Muscle of back (tissue), 11 donors: ENCODE results near the gene TPCN2. TPM values are rescaled to one million over a fixed set of nuclear protein-coding genes. Genes with fewer than 3 reads are reported as not detected.
A peak's percentile ranks its signal among the peaks of the same experiment; 100 is the strongest.
"Not testable (repeated sequence)": the region's sequence is repeated elsewhere in the genome, so short reads cannot be mapped to it uniquely, and the experiment has no call there.

ENCODE experiments used
- DNase-seq, 3 donors: peaks; one replicate each; pipeline versions ENCODE4 v3.0.0 to v3.0.0-alpha.2; 2013
- polyA plus RNA-seq, 10 donors: library from polyadenylated mRNA; unstranded; fragments of 120-200 nt; gene quantifications; one replicate each; pipeline ENCODE4 v1.2.1, GENCODE V29; 2013; ENCODE audit not compliant: insufficient read length in 10 of 10

The TPCN2 gene
- polyA plus RNA-seq, 10 donors: 5.8 to 10.4 (median 7.7) TPM

DNA sequence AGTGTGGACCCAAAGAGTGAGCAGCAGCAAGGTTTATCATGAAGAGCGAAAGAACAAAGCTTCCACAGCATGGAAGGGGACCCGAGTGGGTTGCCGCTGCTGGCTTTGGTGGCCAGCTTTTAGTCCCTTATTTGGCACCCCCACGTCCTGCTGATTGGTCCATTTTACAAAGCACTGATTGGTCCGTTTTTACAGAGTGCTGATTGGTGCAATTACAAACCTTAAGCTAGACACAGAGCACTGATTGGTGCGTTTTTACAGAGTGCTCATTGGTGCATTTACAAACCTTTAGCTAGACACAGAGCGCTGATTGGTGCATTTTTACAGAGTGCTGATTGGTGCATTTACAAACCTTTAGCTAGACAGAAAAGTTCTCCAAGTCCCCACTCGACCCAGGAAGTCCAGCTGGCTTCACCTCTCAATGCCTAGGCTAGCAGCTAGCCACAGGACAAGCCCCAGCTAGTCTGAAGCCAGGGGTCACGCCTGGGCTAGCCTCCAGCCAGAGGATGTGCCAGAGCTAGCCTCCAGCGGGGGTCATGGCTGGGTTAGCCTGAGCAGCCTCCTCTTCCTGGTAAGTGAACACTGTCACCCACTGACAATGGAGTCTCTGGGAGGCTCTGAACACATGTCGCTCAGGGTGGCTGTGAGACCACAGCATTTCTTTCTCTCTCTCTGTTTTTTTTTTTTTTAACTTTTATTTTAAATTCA, 100.8 kb downstream of the TPCN2 start:
- DNase-seq: not testable (repeated sequence)

DNA sequence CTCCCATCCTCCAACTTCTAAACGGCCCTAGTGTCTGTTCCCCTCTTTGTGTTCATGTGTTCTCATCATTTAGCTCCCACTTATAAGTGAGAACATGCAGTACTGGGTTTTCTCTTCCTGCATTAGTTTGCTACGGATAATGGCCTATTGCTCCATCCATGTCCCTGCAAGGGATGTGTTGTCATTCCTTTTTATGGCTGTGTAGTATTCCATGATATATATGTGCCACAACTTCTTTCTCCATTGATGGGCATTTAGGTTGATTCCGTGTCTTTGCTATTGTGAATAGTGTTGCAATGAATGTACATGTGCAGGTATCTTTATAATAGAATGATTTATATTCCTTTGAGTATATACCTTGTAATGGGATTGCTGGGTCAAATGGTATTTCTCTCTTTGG, 101.4 kb downstream of the TPCN2 start:
- no peak for DNase-seq

DNA sequence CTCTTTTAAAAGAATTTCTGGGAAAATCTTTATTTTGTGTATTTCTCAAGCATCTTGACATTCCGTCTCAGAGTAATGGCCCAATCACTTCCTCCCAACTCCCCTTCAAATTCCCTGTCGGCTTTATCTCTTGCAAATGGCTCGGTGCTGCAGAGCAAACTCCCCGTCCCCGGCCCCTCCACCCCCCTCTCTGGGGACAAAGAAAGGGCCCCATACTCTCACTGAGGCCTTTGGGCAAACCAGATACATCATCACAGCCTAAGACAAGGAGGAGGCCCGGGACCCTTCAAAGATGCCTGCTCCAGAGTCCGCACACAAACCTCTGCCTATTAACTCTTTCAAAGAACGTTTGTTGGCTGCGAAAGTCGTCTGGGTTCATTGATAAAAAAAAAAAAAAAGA, 103.1 kb downstream of the TPCN2 start:
- no peak for DNase-seq

DNA sequence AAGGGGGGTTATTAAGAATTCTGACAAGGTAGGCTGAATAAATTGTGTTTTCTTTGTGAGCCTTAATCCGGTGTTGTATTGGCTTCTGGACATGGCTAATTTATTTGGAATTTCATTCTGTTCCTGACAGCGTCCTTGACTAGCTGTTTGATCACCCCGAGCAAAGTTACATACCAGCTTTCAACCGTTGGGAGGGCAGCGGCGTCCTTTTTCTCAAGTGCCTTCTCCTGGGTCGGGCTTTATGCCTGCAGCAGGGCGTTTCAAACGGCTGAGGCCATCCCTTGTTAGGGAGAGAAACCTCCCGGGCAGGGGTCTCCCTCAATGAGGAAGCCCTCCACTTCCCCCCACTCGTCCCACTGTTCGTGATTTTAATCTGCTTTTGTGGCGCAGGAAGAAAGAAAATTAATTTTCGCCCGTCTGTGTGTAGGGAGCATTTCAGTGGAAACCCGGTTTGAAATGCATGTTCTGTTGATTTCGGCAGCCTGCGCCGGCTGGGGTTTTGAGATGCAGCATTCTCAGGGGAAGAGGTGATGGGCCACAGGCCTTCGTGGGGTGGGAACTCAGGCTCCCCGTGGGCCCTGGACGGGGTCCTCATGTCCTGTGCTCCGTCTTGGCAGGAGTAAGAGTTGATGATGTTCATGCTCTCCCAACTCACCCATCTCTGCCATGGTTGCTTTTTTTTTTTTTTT, 104.1 kb downstream of the TPCN2 start:
- peak in 1 of 3 donors; percentile 36 for DNase-seq

DNA sequence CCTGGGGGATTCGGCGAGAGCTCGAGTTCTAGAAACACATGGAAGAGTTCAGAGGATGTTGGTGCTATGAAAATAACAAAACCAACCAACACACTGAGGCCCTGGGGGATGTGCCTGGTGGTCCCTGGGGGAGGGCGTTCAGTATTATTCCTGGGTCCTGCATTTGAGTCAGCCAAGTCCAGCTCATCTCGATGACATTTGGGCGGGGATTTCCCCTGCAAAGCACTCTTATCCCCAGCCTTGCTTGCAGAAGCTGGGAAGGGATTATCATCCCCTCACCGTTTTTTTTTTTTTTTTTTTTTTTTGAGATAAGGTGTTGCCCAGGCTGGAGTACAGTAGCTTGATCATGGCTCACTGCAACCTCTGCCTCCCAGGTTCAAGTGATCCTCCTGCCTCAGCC, 104.9 kb downstream of the TPCN2 start:
- no peak for DNase-seq

DNA sequence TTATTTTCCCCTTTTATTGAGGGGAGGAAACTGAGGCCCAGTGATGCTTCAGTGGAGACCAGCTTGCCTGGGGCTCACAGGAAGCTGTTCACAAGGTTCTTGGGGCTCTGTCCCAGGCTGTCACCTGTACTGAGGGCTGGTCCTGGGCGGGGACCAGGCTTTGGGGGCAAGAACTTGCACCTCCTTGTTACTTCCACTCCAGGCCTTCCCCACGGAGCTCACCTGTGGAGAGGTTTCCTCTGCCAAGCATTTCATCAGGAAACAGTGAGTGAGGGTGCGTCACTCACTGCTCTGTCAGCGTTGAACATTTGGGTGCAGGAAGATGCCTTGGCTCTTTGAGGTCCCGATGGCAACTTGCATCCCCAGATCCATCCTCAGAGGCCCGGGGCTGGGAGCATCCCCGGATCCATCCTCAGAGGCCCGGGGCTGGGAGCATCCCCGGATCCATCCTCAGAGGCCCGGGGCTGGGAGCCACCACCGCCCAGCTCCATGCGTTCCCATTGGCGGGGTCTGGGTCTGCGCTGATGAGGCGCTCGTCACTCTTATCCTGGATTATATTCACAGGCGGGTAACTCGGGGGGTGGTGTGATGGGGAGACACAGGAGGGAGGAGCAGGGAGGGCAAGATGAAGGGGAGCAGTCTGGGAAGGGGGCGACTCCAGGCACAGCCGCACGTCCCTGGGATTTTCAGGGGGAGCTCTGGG, 105.6 kb downstream of the TPCN2 start:
- no peak for DNase-seq

DNA sequence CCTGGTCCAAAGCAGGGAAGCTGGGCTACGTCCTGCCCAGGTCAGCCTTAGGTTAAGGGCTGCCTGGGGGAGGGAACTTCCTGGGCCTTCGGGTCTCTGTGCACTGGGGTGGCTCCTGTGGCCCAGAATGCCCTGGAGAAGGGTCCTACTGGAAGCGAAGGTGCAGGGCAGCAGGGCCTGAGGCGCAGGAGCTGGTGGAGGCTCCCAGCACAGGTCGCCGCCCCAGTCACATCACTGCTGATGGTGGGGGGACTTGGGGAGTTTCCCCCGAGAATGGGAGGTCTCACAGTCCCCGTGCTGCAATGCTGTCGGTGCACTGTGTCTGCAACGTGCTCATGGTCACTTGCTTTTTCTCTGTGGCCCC, 106.2 kb downstream of the TPCN2 start:
- no peak for DNase-seq

DNA sequence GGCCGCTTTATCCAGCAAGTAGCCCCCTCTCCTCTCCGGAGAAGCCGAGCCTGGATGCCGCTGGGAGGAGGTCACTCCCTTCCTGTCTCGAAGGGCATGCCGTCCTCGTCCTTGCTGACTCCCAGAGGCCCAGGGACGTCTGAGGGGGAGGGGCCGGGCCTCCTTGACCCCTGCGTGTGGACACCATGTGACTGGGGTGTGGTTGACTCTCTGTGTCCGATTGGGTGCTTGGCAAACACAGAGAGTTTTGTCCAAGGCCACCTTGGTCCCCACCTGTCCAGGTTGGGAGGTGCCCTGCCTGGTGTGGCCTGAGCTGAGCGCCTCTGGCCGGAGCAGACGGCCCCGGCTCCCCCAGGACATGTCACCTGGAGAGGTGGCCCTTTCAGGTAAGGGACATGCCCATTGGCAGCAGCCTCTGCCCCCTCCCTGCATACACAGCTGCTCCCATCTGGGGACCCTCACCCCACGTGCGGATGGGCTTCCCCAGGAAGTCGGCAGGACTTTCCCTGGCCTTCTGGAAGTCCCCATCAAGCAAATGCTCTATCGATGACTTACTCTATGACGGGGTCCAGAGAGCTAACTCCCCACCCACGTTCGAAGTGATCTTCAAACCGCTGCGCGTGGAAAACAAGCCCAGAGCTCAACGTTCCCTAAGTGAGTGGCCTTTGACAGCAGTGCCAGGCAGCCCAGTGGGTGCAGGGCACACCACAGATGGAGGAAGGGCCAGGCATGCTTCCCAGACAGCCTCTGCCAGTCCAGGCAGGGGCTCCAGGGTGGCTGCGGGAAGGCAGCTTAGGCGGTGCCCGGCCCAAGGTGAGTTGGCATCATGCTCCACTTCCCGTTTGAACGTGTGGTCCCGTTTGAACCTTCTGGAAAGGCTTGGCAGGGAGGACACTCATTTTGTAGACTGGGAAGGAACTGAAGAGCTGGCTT, 106.8 kb downstream of the TPCN2 start, which contains the start of gene SMIM38:
SMIM38 (plus strand) TSS at position 634 of the 933 bp plus-strand sequence. CDS start 1,912 bp downstream, outside the sequence.
- no peak for DNase-seq

DNA sequence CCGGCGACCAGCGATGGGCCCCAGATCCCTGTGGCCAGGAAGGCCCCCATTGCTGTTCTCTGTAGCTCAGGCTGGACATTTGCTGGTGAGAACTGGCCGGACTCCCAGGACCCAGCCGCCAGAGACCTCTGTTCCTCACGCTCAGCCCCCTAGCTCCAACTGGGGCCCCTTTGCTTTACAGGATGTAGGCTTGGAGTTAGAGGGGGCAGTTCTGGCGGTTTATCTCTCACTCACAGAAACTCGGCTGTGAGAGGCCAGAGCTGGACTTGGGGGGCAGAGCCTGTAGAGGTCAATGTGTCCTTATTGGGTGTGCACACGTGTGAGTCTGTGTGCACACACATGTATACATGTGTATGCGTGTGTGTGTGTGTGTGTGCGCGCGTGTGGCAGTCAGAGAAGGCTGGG, 107.5 kb downstream of the TPCN2 start:
- peak in 2 of 3 donors; percentile 38 to 84 for DNase-seq

DNA sequence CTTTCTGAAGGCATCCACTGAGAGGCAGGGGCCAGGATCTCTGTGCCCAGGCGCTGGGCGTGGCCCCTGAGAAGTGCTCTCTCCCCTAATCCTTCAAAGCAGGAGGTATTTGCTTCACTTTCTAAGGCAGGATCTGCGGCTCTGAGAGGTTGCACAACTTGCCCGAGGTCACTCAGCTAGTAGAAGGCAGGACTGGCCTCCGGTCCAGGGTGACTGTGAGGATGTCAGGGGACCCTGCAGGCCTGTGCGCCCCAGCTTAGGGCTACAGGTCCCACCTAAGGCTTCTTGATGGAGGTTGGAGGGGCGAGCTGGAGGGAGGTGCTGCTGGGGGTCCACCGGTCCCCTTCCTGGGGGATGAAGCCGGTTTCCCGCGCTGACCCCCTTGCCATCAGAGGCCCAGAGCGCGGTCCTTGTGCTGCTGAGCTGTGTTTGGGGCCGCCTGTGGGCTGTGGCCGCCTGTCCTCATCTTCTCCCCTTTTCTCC, 108.0 kb downstream of the TPCN2 start:
- no peak for DNase-seq

DNA sequence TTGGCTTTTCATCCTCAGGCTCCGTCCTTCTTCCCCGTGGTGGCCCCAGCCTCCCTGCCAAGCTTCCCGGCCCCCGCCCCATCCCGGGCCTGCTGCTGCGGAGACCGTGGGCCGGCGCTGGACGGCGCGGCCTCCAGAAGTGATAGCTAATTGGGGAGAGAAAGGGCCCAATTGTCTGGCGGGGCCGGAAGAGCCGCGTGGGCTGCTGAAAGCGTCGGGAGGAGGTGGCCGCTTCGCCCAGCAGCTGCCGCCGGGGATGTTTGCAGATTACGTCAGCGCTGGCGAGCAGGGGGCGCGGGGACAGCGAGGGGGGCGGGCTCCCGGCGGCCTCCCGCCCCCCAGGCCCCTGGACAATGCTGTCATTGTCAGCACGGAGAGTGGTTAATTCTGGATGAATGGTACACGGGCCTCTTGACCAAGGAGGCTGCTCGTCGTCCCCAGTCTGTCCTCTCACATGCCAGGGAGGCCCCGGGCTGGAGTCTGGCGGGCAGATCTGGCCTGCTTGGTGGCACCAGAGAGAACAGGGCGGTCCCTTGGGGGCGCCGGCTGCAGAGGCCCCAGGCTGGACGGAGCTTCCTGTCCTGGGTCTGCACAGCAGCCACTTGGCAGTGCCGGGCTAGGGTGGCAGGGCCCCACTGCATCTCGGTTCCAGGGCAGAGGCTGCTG, 108.6 kb downstream of the TPCN2 start:
- DNase-seq: peak; percentile 59 to 93 (median 84)

DNA sequence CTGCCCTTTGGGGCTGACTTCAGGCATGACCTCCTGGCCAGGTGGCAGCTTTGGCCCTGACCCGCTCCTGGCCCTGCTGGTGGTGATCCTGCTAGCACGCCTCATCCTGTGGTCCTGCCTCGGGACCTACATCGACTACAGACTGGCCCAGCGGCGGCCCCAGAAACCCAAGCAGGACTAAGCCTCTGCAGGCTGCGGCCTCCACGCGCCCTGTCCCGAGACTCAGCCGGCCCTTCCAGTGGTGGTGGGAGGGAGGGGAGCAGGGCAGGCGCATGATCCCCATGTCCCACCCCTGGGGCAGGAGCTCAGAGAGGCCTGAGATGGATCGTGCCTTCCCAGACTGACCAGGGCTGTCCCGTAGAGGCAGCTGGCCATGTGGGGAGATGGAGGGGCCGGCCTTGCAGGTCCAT, 109.1 kb downstream of the TPCN2 start:
- no peak for DNase-seq

DNA sequence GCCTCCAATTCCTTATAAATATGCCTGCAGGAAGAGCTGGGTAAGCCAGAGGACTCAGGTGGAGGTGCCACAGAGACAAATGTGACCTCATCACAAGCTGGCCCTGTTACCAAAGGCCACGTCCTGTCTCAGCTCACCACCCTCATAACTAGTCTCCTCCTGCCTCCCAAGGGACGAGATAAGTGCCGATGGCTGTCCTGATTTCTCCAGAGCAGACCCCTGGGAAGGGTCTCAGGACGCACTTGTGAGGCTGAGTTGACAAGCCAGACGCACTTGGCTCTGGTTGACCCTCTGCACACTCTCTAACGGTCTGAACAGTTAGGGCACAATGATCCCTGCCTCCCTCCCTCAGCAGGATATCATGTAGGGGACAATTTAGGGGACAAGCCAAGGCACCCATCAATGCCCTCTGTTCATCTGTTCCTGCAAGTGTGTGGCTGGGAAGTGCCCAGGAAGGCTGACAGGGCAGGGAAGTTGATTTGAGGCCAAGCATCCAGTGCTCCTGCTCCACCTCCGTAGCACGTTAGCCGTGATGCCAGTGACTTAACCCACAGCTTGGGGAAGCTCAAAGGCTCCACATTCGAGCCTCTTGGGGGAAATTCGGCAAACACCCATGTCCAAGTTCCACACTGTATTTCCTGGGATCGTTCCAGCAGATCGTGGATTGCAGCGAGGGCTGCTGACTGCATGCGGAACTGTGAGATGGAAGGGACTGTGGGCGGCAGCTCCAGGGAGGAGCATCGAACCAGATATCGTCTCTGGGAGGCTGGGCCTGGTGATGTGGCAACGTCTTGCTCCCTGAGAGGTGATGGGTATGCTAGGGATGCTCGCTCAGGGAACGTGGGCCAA, 109.8 kb downstream of the TPCN2 start:
- DNase-seq: peak in 1 of 3 donors; percentile 36

DNA sequence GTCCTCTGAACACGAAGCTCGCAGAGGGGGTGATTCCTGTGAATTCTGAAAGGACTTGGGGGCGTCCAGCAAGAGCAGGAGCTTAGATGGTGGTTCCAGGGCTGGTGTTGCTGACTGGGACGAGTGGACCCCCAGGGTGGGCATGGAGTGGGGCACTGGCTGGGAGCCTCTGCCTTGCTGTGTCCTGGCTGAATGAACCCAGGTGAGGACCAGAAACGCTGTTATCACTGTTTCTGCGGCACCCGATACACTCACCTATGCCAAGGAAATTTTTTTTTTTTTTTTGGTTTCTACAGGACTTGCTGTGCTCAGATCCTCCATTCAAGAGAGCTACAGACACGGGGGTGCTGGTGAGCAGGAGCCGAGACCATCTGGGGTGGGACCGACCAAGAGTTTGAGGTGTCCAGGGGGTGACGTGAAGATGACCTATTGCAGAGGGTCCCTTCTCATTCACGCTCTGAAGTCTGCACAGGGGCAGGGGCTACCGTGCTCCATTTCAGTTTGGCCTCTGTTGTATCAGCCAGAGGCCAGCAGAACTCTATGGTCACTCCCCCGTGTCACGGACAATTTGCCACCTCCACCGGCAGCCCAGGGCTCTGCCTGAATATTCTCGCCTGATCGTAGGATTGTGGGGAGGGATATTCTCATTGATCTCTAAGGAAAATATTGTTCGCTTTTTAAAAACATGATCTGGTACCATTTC, 110.6 kb downstream of the TPCN2 start:
- no peak for DNase-seq

DNA sequence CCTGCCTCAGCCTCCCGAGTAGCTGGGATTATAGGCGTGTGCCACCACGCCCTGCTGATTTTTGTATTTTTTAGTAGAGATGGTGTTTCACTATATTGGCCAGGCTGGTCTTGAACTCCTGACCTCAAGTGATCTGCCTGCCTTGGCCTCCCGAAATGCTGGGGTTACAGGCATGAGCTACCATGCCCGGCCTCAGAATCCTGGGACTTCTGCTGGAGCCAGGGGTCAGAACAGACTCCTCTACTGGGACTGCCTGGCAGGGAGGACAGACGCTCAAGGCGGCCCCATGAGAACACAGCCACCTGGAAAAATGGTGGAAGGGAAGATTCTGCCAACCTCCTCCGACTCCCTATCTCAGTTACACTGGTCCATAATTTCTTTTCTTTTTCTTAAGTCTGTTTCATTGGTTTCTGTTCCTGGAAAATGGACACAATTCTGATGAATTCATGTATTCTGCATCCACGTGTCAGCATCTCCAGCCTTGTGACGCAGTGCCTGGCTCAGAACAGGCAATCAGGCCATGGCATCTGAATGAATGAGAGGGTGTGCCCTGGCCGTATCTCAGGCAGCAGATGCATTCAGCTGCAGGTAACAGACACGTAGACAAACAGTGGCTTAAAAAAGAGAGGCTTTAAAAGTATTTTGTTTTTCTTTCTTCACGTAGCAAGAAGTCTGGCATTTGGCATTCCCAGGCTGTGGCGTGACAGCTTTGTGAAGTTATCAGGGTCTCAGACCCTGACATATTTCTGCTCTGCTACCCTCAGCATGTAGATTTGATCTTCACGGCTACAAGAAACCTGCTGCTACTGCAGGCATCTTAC, 111.8 kb downstream of the TPCN2 start:
- no peak for DNase-seq

DNA sequence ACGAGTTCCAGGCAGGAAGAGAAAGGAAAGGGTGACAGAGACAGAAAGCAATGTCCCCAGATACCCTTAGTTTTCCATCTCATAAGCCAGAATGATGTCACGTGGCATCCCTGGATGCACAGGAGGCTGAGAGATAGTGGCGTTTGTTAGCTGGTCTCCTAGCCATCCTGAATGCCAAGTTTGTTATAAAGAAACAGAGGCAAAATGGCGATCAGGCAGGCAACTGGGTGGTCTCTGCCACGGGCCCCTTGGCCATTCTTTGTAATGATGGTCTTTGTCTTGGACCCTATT, 112.3 kb downstream of the TPCN2 start:
- peak in 1 of 3 donors; percentile 37 for DNase-seq

DNA sequence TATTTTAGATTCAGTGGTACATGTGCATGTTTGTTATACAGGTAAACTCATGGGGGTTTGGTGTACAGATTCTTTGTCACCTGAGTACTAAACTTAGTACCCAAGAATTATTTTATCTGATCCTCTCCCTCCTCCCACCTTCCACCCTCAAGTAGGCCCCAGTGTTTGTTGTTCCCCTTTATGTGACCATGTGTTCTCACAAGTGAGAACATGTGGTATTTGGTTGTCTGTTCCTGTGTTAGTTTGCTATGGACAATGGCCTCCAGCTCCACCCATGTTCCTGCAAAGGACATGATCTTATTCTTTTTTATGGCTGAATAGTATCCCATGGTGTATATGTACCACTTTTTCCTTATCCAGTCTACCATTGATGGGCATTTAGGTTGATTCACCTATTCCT, 113.8 kb downstream of the TPCN2 start:
- DNase-seq: no peak

DNA sequence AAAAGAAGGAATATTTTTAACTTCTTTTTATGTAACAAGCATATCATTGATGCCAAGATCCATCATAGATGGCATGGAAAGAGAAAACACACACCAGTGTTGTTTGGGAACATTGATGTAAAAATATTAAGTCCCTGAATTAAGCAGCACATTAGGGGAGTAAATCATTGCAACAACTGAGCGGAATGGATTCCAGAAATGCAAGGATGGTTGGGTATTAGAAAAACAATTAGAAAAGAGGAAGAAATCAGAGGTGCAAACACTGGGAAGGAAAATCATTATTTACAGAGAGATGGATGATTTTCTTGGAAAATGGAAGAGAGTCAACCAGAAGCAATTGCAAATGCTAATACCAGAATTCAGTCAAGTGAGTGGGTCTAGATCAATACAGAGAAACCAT, 115.1 kb downstream of the TPCN2 start:
- no peak for DNase-seq

DNA sequence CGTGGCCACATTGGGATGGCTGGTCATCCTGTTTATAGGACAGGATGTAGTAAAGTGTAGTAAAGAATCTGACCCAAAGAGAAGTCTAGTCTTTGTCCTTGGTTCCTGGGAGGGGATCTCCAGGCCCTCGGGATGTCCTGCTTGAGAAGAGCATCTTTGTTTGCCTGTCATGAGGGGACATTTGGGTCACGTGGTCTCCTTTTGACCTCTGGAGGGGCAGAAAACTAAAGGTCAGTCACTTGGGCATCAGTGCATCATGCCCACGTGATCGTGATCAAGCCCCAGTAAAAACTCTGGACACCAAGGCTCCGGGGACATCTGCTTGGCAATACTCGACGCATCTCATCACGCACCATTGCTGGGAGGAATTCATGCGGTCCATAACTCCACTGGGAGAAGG, 116.1 kb downstream of the TPCN2 start:
- DNase-seq: no peak
